Astrocyte (in vitro differentiated cells and primary cell): ENCODE measurements around the gene DUSP3. TPM values are rescaled to one million over a fixed set of nuclear protein-coding genes. Genes with fewer than 3 reads are reported as not detected.

Source experiments
- DNase-seq: peaks from one replicate; pipeline ENCODE4 v3.0.0-alpha.2; 2010; ENCODE audit warnings: low read depth
- FAIRE-seq: peaks from 2 replicates; lab custom pipeline; 2011; peaks lifted over from hg19 to GRCh38; lab: Jason Lieb, UNC
- H2AFZ ChIP-seq: 2 replicates; pipeline ENCODE4 v1.6.0; 2012; ENCODE audit warnings: low read depth, low read length, inconsistent platforms
- H3K27ac ChIP-seq: 2 replicates; pipeline ENCODE4 v1.5.1; 2011; ENCODE audit warnings: low read depth, low read length, inconsistent platforms
- H3K27me3 ChIP-seq: 2 replicates; pipeline ENCODE4 v1.6.0; 2011; ENCODE audit warnings: low read length, inconsistent platforms; ENCODE audit not compliant: insufficient read depth
- H3K36me3 ChIP-seq: 2 replicates; pipeline ENCODE4 v1.5.1; 2011; ENCODE audit warnings: low read length, inconsistent platforms; ENCODE audit not compliant: insufficient read depth
- H3K4me1 ChIP-seq: 2 replicates; pipeline ENCODE4 v1.5.1; 2011; ENCODE audit warnings: low read length, inconsistent platforms; ENCODE audit not compliant: insufficient read depth
- H3K4me2 ChIP-seq: 2 replicates; pipeline ENCODE4 v1.6.0; 2012; ENCODE audit warnings: low read length, inconsistent platforms
- H3K4me3 ChIP-seq: 2 replicates; pipeline ENCODE4 v1.5.1; 2011; ENCODE audit warnings: low read depth, mild to moderate bottlenecking, low read length, inconsistent platforms; ENCODE audit not compliant: insufficient read depth
- H3K79me2 ChIP-seq: 2 replicates; pipeline ENCODE4 v1.6.0; 2012; ENCODE audit warnings: mild to moderate bottlenecking, low read length, inconsistent platforms; ENCODE audit not compliant: insufficient read depth
- H3K9ac ChIP-seq: 2 replicates; pipeline ENCODE4 v1.6.0; 2012; ENCODE audit warnings: mild to moderate bottlenecking, low read length, inconsistent platforms
- H3K9me3 ChIP-seq: 2 replicates; pipeline ENCODE4 v1.5.1; 2012; ENCODE audit warnings: low read depth, mild to moderate bottlenecking, low read length, inconsistent platforms; ENCODE audit not compliant: insufficient read depth
- H4K20me1 ChIP-seq: 2 replicates; pipeline ENCODE4 v1.6.0; 2012; ENCODE audit warnings: low read length, inconsistent platforms; ENCODE audit not compliant: insufficient read depth
- H3K27ac Mint-ChIP-seq: one replicate; pipeline ENCODE4 v1.8.0; 2021; ENCODE audit warnings: mild to moderate bottlenecking, mixed read lengths; ENCODE audit not compliant: unreplicated experiment
- H3K27me3 Mint-ChIP-seq: one replicate; pipeline ENCODE4 v1.8.0; 2021; ENCODE audit warnings: low read depth, mixed read lengths; ENCODE audit not compliant: unreplicated experiment
- H3K36me3 Mint-ChIP-seq: one replicate; pipeline ENCODE4 v1.8.0; 2021; ENCODE audit warnings: low read depth, mixed read lengths; ENCODE audit not compliant: unreplicated experiment
- H3K4me1 Mint-ChIP-seq: one replicate; pipeline ENCODE4 v1.8.0; 2021; ENCODE audit warnings: low read depth, mixed read lengths; ENCODE audit not compliant: unreplicated experiment
- H3K4me3 Mint-ChIP-seq: one replicate; pipeline ENCODE4 v1.8.0; 2021; ENCODE audit warnings: mild to moderate bottlenecking, moderate library complexity, mixed read lengths; ENCODE audit not compliant: unreplicated experiment
- H3K9me3 Mint-ChIP-seq: one replicate; pipeline ENCODE4 v1.8.0; 2021; ENCODE audit warnings: mild to moderate bottlenecking, mixed read lengths; ENCODE audit not compliant: unreplicated experiment
- CTCF ChIP-seq: IDR thresholded peaks from 2 replicates; pipeline ENCODE4 v1.5.1; 2011; ENCODE audit warnings: low read depth, mild to moderate bottlenecking, inconsistent platforms, low read length, moderate library complexity; ENCODE audit not compliant: insufficient read depth
- EZH2 ChIP-seq: IDR thresholded peaks from 2 replicates; pipeline ENCODE4 v1.6.1; 2012; ENCODE audit warnings: mild to moderate bottlenecking, low read length, inconsistent platforms; ENCODE audit not compliant: insufficient read depth
- total RNA-seq: library from RNA; stranded (reverse); gene quantifications from 2 replicates; pipeline ENCODE4 v1.2.1, GENCODE V29; 2021

DUSP3 gene
- total RNA-seq, 1 donor from 2014 or later, result 71.6 TPM

- no peaks in the 10 kb centered on the region for H3K9me3 ChIP-seq
- H3K9ac ChIP-seq, result no peak overlapping the region
- H3K4me3 Mint-ChIP-seq, result no peak overlapping the region
- H4K20me1 ChIP-seq, result no peaks in the 10 kb centered on the region
- H3K27ac Mint-ChIP-seq, result no peak overlapping the region
- peaks cover 2% of the 10 kb centered on the region for H3K36me3 ChIP-seq
- H3K27me3 Mint-ChIP-seq, result no peaks in the 10 kb centered on the region
- H3K79me2 ChIP-seq, result no peaks in the 10 kb centered on the region
- no peaks in the 10 kb centered on the region for H3K9me3 Mint-ChIP-seq
- peaks cover 6% of the 10 kb centered on the region for H3K4me1 Mint-ChIP-seq
- H2AFZ ChIP-seq, result no peak overlapping the region
- no peak overlapping the region for H3K4me2 ChIP-seq
- peaks cover 11% of the 10 kb centered on the region for H3K4me1 ChIP-seq
- FAIRE-seq, result no peak
- TF ChIP-seq EZH2, result no peak
- no peak for TF ChIP-seq CTCF
- no peak overlapping the region for H3K27ac ChIP-seq
- H3K36me3 Mint-ChIP-seq, result peaks cover 25% of the 10 kb centered on the region
- no peak for DNase-seq
- H3K4me3 ChIP-seq, result no peak overlapping the region
- no peaks in the 10 kb centered on the region for H3K27me3 ChIP-seq
These were observed 37.9 kb upstream of the DUSP3 start for GRCh38 chr17:43816336-43817320.

DNA sequence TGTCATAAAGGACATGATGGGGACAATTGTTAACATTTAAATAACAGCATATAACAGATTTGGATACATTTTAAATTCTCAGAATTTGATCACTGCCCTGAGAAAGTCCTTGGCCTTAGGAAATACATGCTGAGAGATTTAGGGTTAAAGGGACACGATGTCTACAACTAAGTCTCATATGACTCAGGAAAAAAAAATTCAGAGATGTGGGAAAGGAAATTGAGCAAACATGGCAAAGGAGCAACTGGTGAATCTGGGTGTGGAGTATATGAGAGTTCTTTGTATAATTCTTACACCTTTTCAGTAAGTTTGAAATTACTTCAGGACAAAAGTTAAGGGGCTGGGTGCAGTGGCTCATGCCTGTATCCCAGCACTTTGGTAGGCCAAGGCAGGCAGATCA is 35.9 kb upstream of the DUSP3 start:
- Histone ChIP-seq H3K79me2 (no peaks in the 10 kb centered on the region), H3K4me3 (no peak overlapping the region), H3K4me2 (peak overlapping the region; percentile 38), H3K9me3 (no peaks in the 10 kb centered on the region), H3K27me3 (no peaks in the 10 kb centered on the region), H3K27ac (peak overlapping the region; percentile 10), H3K4me1 (peaks cover 11% of the 10 kb centered on the region), H3K36me3 (peaks cover 6% of the 10 kb centered on the region), H3K9ac (no peak overlapping the region), H2AFZ (no peak overlapping the region), H4K20me1 (no peaks in the 10 kb centered on the region)
- peak; percentile 77 for FAIRE-seq
- Mint-ChIP-seq H3K4me1 (peaks cover 6% of the 10 kb centered on the region), H3K4me3 (no peak overlapping the region), H3K27me3 (no peaks in the 10 kb centered on the region), H3K36me3 (peaks cover 27% of the 10 kb centered on the region), H3K27ac (no peak overlapping the region), H3K9me3 (no peaks in the 10 kb centered on the region)
- TF ChIP-seq EZH2 (no peak), CTCF (no peak)
- peak; percentile 69 for DNase-seq

GRCh38 chr17:43814026-43814425 is 35.2 kb upstream of the DUSP3 start:
- H3K9me3 ChIP-seq, result no peaks in the 10 kb centered on the region
- no peak overlapping the region for H3K4me3 Mint-ChIP-seq

More at GRCh38 chr17:43814026-43814425, 35.2 kb upstream of the DUSP3 start:
- Histone ChIP-seq H3K4me2 (no peak overlapping the region), H3K4me1 (peaks cover 11% of the 10 kb centered on the region), H2AFZ (no peak overlapping the region), H3K9ac (no peak overlapping the region), H3K79me2 (no peaks in the 10 kb centered on the region), H3K27me3 (no peaks in the 10 kb centered on the region), H4K20me1 (no peaks in the 10 kb centered on the region), H3K4me3 (no peak overlapping the region), H3K36me3 (peaks cover 8% of the 10 kb centered on the region), H3K27ac (no peak overlapping the region)
- Mint-ChIP-seq H3K27me3 (no peaks in the 10 kb centered on the region), H3K36me3 (peaks cover 20% of the 10 kb centered on the region), H3K9me3 (no peaks in the 10 kb centered on the region), H3K27ac (no peak overlapping the region), H3K4me1 (peaks cover 6% of the 10 kb centered on the region)
- DNase-seq (no peak), FAIRE-seq (no peak)
- TF ChIP-seq CTCF (no peak), EZH2 (no peak)
